Upper lobe of left lung (tissue), 6 donors: Measurements from ENCODE around the gene GCNA. TPM values are rescaled to one million over a fixed set of nuclear protein-coding genes. Genes with fewer than 3 reads are reported as not detected.
"Not testable (repeated sequence)": the region's sequence is repeated elsewhere in the genome, so short reads cannot be mapped to it uniquely, and the experiment has no call there.

Source experiments
- ATAC-seq, 2 donors: fragments of 200-7000 bp; cut with Tn5 transposase; one replicate each; pipeline ENCODE4 v1.9.1; 2022; ENCODE audit warnings: mild to moderate bottlenecking in 2 of 2, moderate library complexity in 2 of 2; ENCODE audit not compliant: low FRiP score in 2 of 2
- DNase-seq, 2 donors: peaks; one replicate each; pipeline ENCODE4 v3.0.0-alpha.2; 2019 to 2020
- H3K27ac ChIP-seq, 4 donors: fragments of 200-600 bp; sonication (generic); one replicate each; pipeline ENCODE4 v1.5.1; 2016 to 2019
- H3K27me3 ChIP-seq, 4 donors: fragments of 200-600 bp; sonication (generic); one replicate each; pipeline ENCODE4 v1.5.1; 2017 to 2019
- H3K36me3 ChIP-seq, 4 donors: fragments of 200-600 bp; sonication (generic); one replicate each; pipeline ENCODE4 v1.5.1; 2016 to 2019
- H3K4me1 ChIP-seq, 4 donors: fragments of 200-600 bp; sonication (generic); one replicate each; pipeline ENCODE4 v1.5.1; 2018 to 2019
- H3K4me3 ChIP-seq, 4 donors: fragments of 200-600 bp; sonication (generic); one replicate each; pipeline ENCODE4 v1.5.1; 2017 to 2019; ENCODE audit warnings: mild to moderate bottlenecking in 2 of 4, moderate library complexity in 1 of 4
- H3K9me3 ChIP-seq, 4 donors: fragments of 200-600 bp; sonication (generic); one replicate each; pipeline ENCODE4 v1.5.1; 2018 to 2019
- EP300 ChIP-seq, 4 donors: sonication (generic); formaldehyde crosslinking; IDR thresholded peaks; one replicate each; pipeline ENCODE4 v1.5.1; 2017; ENCODE audit warnings: antibody characterized with exemption in 4 of 4, control low read depth in 2 of 4
- POLR2A ChIP-seq, 4 donors: fragments of 450-650 bp; IDR thresholded peaks; one replicate each; pipeline ENCODE4 v1.5.1; 2016 to 2017; ENCODE audit warnings: antibody characterized with exemption in 4 of 4, mild to moderate bottlenecking in 2 of 4
- POLR2AphosphoS5 ChIP-seq, 2 donors: sonication (generic); formaldehyde crosslinking; IDR thresholded peaks; one replicate each; pipeline ENCODE4 v1.5.1; 2017; ENCODE audit warnings: antibody characterized with exemption in 2 of 2
- WGBS, 2 donors: methylation state at CpG; one replicate each; pipeline ENCODE4 v1.1.5; 2017 to 2018; 5-methylcytosine and 5-hydroxymethylcytosine counted together
- total RNA-seq, 6 donors: library from RNA; depleted of rRNA in 4 of 6; stranded (reverse); fragments of >200 nt in 4 of 6; gene quantifications; one replicate each; pipeline versions ENCODE4 v1.1.0 to v1.2.1, GENCODE V29; 2016 to 2021
- TF ChIP-seq, protein P1 (sequence below), 6 experiments: fragments of 450-650 bp in 4 of 6; fragments of 200-600 bp in 2 of 6; sonication (generic) in 2 of 6; IDR thresholded peaks; one replicate each; pipeline ENCODE4 v1.5.1; 2016 to 2019; ENCODE audit warnings: antibody characterized with exemption in 6 of 6
- donor health status: DM: no; HTN: no; CAD: no; lungs with moderate emphysema.
- donor health status: DM: no; HTN: yes; CAD: no; lungs with severe emphysema.

The GCNA gene
- total RNA-seq, 6 donors from 2014 or later = 1.1 to 7.3 (median 2.9) TPM

DNA sequence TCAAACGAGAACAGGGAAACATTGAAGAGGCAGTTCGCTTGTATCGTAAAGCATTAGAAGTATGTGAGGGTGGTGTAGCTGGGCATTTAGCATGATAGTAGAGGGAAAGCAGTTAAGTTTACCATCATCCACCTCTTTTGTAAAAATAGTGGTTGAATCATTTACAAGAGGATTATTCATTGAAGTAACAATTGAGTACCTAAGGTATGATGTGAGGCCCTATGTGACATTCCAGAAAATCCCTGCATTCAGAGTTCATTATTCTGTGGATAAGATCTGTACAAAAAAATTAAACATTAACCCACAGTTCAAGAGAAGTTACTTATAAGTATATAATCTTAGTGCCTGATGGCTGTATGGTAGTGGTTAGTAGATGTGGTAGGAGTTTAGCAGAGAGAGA is 22.2 kb upstream of the GCNA start:
- Histone ChIP-seq H3K9me3 (no peaks in the 10 kb centered on the region), H3K4me1 (no peaks in the 10 kb centered on the region), H3K27me3 (no peaks in the 10 kb centered on the region), H3K27ac (no peak overlapping the region), H3K4me3 (no peak overlapping the region), H3K36me3 (peaks cover 0 to 75% (median 32%) of the 10 kb centered on the region in 4 donors)
- TF ChIP-seq EP300 (IDR thresholded peaks at IDR 0.05) (no peak), POLR2A (IDR thresholded peaks at IDR 0.05) (no peak), POLR2AphosphoS5 (IDR thresholded peaks at IDR 0.05) (no peak)
- TF ChIP-seq, protein P1, sequence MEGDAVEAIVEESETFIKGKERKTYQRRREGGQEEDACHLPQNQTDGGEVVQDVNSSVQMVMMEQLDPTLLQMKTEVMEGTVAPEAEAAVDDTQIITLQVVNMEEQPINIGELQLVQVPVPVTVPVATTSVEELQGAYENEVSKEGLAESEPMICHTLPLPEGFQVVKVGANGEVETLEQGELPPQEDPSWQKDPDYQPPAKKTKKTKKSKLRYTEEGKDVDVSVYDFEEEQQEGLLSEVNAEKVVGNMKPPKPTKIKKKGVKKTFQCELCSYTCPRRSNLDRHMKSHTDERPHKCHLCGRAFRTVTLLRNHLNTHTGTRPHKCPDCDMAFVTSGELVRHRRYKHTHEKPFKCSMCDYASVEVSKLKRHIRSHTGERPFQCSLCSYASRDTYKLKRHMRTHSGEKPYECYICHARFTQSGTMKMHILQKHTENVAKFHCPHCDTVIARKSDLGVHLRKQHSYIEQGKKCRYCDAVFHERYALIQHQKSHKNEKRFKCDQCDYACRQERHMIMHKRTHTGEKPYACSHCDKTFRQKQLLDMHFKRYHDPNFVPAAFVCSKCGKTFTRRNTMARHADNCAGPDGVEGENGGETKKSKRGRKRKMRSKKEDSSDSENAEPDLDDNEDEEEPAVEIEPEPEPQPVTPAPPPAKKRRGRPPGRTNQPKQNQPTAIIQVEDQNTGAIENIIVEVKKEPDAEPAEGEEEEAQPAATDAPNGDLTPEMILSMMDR (IDR thresholded peaks at IDR 0.05) = no peak
- WGBS, 2 donors = 73 to 88% methylated on average over 3 of the region's 3 CpGs
- no peak for DNase-seq
- no peak for ATAC-seq

- no peaks in the 10 kb centered on the region for H3K27me3 ChIP-seq
- H3K27ac ChIP-seq = no peak overlapping the region
- H3K4me1 ChIP-seq = no peaks in the 10 kb centered on the region
- ATAC-seq (no peak), DNase-seq (no peak)
- peaks cover 17 to 88% (median 44%) of the 10 kb centered on the region in 4 donors for H3K36me3 ChIP-seq
- 87 to 98% methylated on average over 5 of the region's 5 CpGs for WGBS, 2 donors
- H3K9me3 ChIP-seq = no peaks in the 10 kb centered on the region
- no peak overlapping the region for H3K4me3 ChIP-seq
- TF ChIP-seq POLR2A (IDR thresholded peaks at IDR 0.05) = no peak
- no peak for TF ChIP-seq POLR2AphosphoS5 (IDR thresholded peaks at IDR 0.05)
- TF ChIP-seq, protein P1 (IDR thresholded peaks at IDR 0.05) = no peak
- no peak for TF ChIP-seq EP300 (IDR thresholded peaks at IDR 0.05)
Measured at GRCh38 chrX:71558920-71559319, 19.3 kb upstream of the GCNA start.

- H3K27me3 ChIP-seq, H3K4me3 ChIP-seq, DNase-seq, H3K9me3 ChIP-seq, H3K4me1 ChIP-seq, H3K27ac ChIP-seq, ATAC-seq: not testable (repeated sequence)
- WGBS, 2 donors = 82 to 95% methylated on average over 6 of the region's 6 CpGs
- H3K36me3 ChIP-seq = peaks cover 20 to 96% (median 47%) of the 10 kb centered on the region in 4 donors
Measured at GRCh38 chrX:71559773-71560172, 18.5 kb upstream of the GCNA start.

DNA sequence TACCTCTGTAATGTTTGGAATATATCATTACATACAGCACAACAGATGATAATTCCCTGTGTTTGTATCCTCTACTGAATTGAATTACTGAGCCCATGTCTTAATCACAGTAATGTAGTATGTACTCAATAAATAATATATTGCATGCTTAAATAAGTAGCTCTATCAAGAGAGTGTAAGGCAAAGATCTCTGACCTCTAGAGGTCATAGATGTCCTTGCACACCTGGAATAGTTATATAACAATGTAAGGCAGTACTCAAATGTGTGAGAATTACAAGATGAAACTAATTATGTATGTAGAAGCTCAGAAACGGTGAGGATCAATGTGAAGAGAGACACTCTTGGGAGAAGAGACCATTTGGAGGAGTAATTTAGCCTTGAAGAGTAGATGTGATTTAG is 14.3 kb upstream of the GCNA start:
- H3K9me3 ChIP-seq = no peaks in the 10 kb centered on the region
- H3K4me1 ChIP-seq = no peaks in the 10 kb centered on the region
- DNase-seq = no peak
- peaks cover 23 to 100% (median 52%) of the 10 kb centered on the region in 4 donors for H3K36me3 ChIP-seq
- no peak overlapping the region for H3K4me3 ChIP-seq
- TF ChIP-seq EP300 (IDR thresholded peaks at IDR 0.05) = no peak
- TF ChIP-seq POLR2AphosphoS5 (IDR thresholded peaks at IDR 0.05) = no peak
- 46 to 79% methylated on average over 1 of the region's 1 CpG for WGBS, 2 donors
- ATAC-seq = no peak
- H3K27ac ChIP-seq = no peak overlapping the region
- no peaks in the 10 kb centered on the region for H3K27me3 ChIP-seq

GRCh38 chrX:71565474-71566041 is 12.7 kb upstream of the GCNA start:
- no peak for ATAC-seq
- Histone ChIP-seq H3K27ac (no peak overlapping the region), H3K9me3 (no peaks in the 10 kb centered on the region), H3K36me3 (peaks cover 15 to 95% (median 46%) of the 10 kb centered on the region in 4 donors), H3K27me3 (no peaks in the 10 kb centered on the region), H3K4me3 (no peak overlapping the region), H3K4me1 (no peaks in the 10 kb centered on the region)
- TF ChIP-seq POLR2AphosphoS5 (IDR thresholded peaks at IDR 0.05) = no peak
- no peak for TF ChIP-seq POLR2A (IDR thresholded peaks at IDR 0.05)
- no peak for TF ChIP-seq EP300 (IDR thresholded peaks at IDR 0.05)
- TF ChIP-seq, protein P1 (IDR thresholded peaks at IDR 0.05) = no peak
- 76 to 78% methylated on average over 9 of the region's 9 CpGs for WGBS, 2 donors
- no peak for DNase-seq

- WGBS, 2 donors = 78 to 83% methylated on average over 8 of the region's 8 CpGs
- peaks cover 4 to 75% (median 30%) of the 10 kb centered on the region in 4 donors for H3K36me3 ChIP-seq
- ATAC-seq = not testable (repeated sequence)
Measured at GRCh38 chrX:71571390-71571789, 6.8 kb upstream of the GCNA start.

More at GRCh38 chrX:71571390-71571789, 6.8 kb upstream of the GCNA start:
- H3K9me3 ChIP-seq, H3K4me1 ChIP-seq, H3K27me3 ChIP-seq, H3K4me3 ChIP-seq: not testable (repeated sequence)
- peak in 1 of 2 donors; percentile 63 for DNase-seq
- peak overlapping the region in 1 of 4 donors; percentile 26 for H3K27ac ChIP-seq
